T-helper 17 cell (primary cell): ENCODE measurements around the gene OR2T8. TPM values are rescaled to one million over a fixed set of nuclear protein-coding genes. Genes with fewer than 3 reads are reported as not detected.

Experiments used
- ATAC-seq: fragments of 150-1000 bp; cut with Tn5 transposase; 2 replicates; pipeline ENCODE4 v1.10.0; 2021; ENCODE audit warnings: mild to moderate bottlenecking, moderate library complexity
- DNase-seq, 3 donors: peaks; one replicate each; pipeline versions ENCODE4 v3.0.0 to v3.0.0-alpha.2; 2020 to 2021
- H3K9me3 ChIP-seq: one replicate; pipeline ENCODE4 v1.7.0; 2013; ENCODE audit warnings: low read length, mild to moderate bottlenecking; ENCODE audit not compliant: control insufficient read depth, poor library complexity, severe bottlenecking
- H3K27ac Mint-ChIP-seq: one replicate; pipeline ENCODE4 v1.8.0; 2022; ENCODE audit warnings: mild to moderate bottlenecking, moderate library complexity, mixed read lengths
- H3K27me3 Mint-ChIP-seq: one replicate; pipeline ENCODE4 v1.8.0; 2022; ENCODE audit warnings: mixed read lengths
- H3K36me3 Mint-ChIP-seq: one replicate; pipeline ENCODE4 v1.8.0; 2022; ENCODE audit warnings: low read depth, mixed read lengths
- H3K4me1 Mint-ChIP-seq: one replicate; pipeline ENCODE4 v1.8.0; 2022; ENCODE audit warnings: mild to moderate bottlenecking, mixed read lengths
- H3K4me3 Mint-ChIP-seq: one replicate; pipeline ENCODE4 v1.8.0; 2022; ENCODE audit warnings: mild to moderate bottlenecking, moderate library complexity, mixed read lengths
- total RNA-seq, 4 donors: library from RNA in 2 of 4; stranded (reverse) in 2 of 4; gene quantifications; one replicate each; pipeline ENCODE4 v1.2.3 and lab custom pipeline; 2022 to 2026

The OR2T8 gene, protein sequence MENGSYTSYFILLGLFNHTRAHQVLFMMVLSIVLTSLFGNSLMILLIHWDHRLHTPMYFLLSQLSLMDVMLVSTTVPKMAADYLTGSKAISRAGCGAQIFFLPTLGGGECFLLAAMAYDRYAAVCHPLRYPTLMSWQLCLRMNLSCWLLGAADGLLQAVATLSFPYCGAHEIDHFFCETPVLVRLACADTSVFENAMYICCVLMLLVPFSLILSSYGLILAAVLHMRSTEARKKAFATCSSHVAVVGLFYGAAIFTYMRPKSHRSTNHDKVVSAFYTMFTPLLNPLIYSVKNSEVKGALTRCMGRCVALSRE
- total RNA-seq, result under 1 TPM in 1 of 2 donors, not detected in 1; 0.30 TPM
- total RNA-seq (lab: John Stamatoyannopoulos, UW), result 0 reads per million in 2 donors

DNA sequence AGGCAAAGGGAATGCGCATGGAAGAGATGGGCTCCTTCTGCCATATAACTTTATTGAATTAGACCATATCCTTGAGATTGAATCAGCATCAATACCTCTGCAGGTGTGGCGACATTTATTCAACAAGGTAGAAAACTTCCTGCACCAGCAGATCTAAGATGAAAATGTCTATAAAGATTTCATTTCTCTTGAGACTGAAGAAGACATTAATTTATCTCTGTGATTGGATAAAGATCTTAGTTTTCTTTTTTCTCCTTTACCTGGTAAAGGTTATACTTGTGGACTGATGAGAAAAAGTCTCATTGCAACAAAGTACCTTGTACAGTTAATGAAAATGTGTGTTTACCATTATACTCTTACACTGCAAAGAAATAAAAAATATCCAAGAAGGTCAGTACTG is at the start of gene OR2T8:
TSS of gene OR2T8 (plus strand) at position 301 of the 400 bp plus-strand sequence. CDS start 766 bp downstream, outside the sequence.
- H3K9me3 ChIP-seq, result no peaks in the 10 kb centered on the region
- peaks cover 23% of the 10 kb centered on the region for H3K27me3 Mint-ChIP-seq
- H3K27ac Mint-ChIP-seq, result no peak within 1 kb of the TSS
- ATAC-seq (no peak), DNase-seq (no peak)
- peaks cover 3% of the 10 kb centered on the region for H3K36me3 Mint-ChIP-seq
- H3K4me3 Mint-ChIP-seq, result no peak within 1 kb of the TSS
- no peaks in the 10 kb centered on the region for H3K4me1 Mint-ChIP-seq

DNA sequence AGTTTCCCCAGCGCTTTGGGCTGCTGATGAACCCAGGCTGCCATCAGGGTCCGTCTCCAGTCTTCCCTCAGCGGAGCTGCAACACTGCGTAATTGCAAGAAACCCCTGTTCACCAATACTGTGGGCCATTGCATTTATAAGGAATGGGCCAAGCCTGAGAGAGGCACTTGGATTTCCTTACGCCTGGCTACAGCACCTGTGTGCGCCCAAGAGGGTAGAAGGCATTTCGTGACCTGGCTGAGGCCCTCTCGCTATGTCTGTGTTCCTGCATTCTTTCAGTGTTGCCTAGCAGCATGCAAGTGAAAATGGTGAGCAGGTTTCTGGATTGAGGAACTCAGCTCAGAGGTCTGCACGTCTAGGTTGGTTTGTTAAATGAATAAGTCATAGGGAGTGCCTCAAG is 36.7 kb upstream of the OR2T8 start:
- peaks cover 3% of the 10 kb centered on the region for H3K27me3 Mint-ChIP-seq

DNA sequence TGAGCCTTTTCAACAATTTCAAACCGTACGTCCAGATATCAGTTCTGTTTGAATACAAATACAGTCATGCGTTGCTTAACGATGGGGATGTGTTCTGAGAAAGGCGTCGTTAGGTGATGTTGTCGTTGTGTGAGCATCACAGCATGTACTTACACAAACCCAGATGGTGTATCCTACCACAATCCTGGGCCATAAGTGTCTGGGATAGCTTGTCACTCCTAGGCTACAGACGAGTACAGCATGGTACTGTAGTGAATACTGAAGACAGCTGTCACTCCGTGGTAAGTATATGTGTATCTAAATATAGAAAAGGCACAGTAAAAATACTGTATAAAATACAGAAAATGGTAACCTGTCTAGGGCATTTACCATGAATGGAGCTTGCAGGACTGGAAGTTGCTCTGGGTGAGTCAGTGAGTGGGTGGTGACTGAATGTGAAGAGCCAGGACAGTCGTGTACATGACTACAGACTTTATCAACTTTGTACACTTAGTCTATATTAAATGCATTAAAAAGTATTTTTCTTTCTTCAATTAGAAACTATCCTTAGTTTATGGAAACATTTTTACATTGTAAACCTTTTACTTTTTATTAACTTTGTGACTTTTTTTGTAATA is 35.1 kb upstream of the OR2T8 start:
- no peaks in the 10 kb centered on the region for H3K4me1 Mint-ChIP-seq
- no peak overlapping the region for H3K27ac Mint-ChIP-seq
- no peak for ATAC-seq
- no peak overlapping the region for H3K4me3 Mint-ChIP-seq
- H3K36me3 Mint-ChIP-seq, result no peaks in the 10 kb centered on the region
- DNase-seq, result no peak
- no peaks in the 10 kb centered on the region for H3K27me3 Mint-ChIP-seq
- no peaks in the 10 kb centered on the region for H3K9me3 ChIP-seq

More for the DNA sequence above, 36.7 kb upstream of the OR2T8 start:
- Mint-ChIP-seq H3K36me3 (no peaks in the 10 kb centered on the region), H3K27ac (no peak overlapping the region), H3K4me3 (no peak overlapping the region), H3K4me1 (no peaks in the 10 kb centered on the region)
- DNase-seq, result no peak
- no peak for ATAC-seq
- H3K9me3 ChIP-seq, result no peaks in the 10 kb centered on the region

DNA sequence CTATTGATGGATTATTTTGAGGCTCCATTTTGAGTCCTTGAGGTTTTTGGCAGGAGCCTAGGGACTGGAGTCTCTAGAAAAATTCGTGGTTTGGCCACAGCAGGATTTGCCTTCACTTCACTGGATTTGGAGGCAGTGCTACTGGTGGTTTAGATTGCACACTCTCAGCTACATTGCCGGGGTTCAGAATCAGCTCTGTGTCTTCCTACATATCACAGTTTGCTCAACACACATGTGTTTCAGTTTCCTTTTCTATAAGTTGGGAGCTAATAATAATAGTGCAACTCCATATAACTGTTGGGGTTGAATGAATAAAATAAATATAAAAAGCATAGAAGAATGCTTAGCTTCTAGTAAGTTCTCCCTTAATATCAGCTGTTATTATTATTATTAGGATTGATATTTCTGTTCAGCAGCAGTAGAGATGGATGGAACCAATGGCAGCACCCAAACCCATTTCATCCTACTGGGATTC is 24.9 kb upstream of the OR2T8 start, which contains the start of gene OR2W3:
TSS of gene OR2W3 (plus strand) at position 425 of the 475 bp plus-strand sequence. CDS start at position 425, 0 bp downstream.
- DNase-seq (no peak), ATAC-seq (no peak)
- no peaks in the 10 kb centered on the region for H3K9me3 ChIP-seq
- H3K27ac Mint-ChIP-seq, result no peak within 1 kb of the TSS
- no peak within 1 kb of the TSS for H3K4me3 Mint-ChIP-seq
- H3K36me3 Mint-ChIP-seq, result no peaks in the 10 kb centered on the region
- H3K27me3 Mint-ChIP-seq, result peaks cover 16% of the 10 kb centered on the region
- no peaks in the 10 kb centered on the region for H3K4me1 Mint-ChIP-seq

DNA sequence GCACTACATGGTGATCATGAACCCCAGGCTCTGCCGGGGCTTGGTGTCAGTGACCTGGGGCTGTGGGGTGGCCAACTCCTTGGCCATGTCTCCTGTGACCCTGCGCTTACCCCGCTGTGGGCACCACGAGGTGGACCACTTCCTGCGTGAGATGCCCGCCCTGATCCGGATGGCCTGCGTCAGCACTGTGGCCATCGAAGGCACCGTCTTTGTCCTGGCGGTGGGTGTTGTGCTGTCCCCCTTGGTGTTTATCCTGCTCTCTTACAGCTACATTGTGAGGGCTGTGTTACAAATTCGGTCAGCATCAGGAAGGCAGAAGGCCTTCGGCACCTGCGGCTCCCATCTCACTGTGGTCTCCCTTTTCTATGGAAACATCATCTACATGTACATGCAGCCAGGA is 24.1 kb upstream of the OR2T8 start:
- Mint-ChIP-seq H3K36me3 (no peaks in the 10 kb centered on the region), H3K27me3 (peaks cover 16% of the 10 kb centered on the region), H3K4me3 (no peak overlapping the region), H3K27ac (no peak overlapping the region), H3K4me1 (no peaks in the 10 kb centered on the region)
- H3K9me3 ChIP-seq, result no peaks in the 10 kb centered on the region
- no peak for ATAC-seq
- no peak for DNase-seq

DNA sequence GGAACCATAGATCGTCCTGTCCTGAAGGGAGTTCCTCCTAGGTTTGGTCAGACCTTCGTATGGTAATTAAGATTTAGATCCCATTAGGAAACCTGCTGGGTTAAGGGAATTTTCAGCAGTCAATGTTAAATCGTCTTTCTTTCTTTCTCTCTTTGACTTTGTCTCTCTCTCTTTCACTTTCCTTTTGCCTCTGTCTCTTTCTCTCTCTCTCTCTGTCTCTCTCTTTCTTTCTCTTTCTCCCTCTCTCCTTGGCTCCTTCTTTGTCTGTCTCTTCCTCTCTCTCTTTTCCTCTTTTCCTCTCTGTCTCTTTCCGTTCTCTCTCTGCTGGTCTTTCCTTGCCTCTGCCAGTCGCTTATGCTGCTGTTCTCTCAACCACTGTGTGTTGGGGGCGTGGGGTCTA is 15.9 kb upstream of the OR2T8 start:
- H3K9me3 ChIP-seq, result no peaks in the 10 kb centered on the region
- no peaks in the 10 kb centered on the region for H3K36me3 Mint-ChIP-seq
- DNase-seq (no peak), ATAC-seq (no peak)
- H3K4me3 Mint-ChIP-seq, result no peak overlapping the region
- H3K27ac Mint-ChIP-seq, result no peak overlapping the region
- no peaks in the 10 kb centered on the region for H3K27me3 Mint-ChIP-seq
- peaks cover 8% of the 10 kb centered on the region for H3K4me1 Mint-ChIP-seq

DNA sequence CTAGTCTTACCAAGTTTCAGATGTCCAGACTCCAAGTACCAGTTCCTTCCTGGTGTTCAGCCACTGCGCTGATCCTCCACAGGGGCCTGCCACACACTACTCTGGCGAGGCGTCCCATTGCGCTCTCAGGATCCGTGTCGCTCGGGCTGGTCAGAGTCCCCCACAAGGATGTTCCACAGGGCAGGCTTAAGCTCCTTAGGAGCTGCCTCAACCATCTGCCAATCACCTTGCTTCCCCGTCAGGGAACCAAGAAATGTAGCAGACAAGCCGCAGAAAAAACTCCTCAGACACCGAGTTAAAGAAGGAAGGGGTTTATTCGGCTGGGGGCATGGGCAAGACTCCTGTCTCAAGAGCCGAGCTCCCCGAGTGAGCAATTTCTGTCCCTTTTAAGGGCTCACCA is 14.9 kb upstream of the OR2T8 start:
- Mint-ChIP-seq H3K27ac (no peak overlapping the region), H3K4me1 (peaks cover 8% of the 10 kb centered on the region), H3K27me3 (no peaks in the 10 kb centered on the region), H3K4me3 (no peak overlapping the region), H3K36me3 (no peaks in the 10 kb centered on the region)
- ATAC-seq (no peak), DNase-seq (no peak)
- H3K9me3 ChIP-seq, result no peaks in the 10 kb centered on the region

DNA sequence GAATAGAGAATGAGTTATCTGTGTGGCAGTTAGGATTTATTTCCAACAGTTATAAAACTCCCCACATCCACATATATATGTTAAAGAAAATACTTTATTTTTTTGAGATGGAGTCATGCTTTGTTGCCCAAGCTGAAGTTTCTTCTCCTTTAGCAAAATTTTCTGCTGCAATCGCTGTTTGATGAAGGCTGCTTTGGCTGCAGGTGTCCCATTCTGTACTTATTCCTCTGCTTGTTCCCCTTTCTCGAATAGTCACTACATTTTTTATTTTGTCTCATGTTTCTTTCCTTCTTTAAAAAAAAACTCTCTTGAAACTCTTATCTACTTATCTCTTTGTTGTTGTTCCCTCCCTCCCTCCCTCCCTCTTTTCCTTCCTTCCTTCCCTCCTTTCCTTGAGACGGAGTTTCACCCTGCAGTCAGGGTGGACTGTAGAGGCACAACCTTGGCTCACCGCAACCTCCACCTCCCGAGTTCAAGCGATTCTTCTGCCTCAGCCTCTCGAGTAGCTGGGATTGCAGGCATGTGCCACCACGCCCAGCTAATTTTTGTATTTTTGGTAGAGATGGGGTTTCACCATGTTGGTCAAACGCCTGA is 14.0 kb upstream of the OR2T8 start:
- ATAC-seq (peak; percentile 25), DNase-seq (no peak)
- no peaks in the 10 kb centered on the region for H3K9me3 ChIP-seq
- no peaks in the 10 kb centered on the region for H3K36me3 Mint-ChIP-seq
- peaks cover 8% of the 10 kb centered on the region for H3K4me1 Mint-ChIP-seq
- peak overlapping the region; percentile 92 for H3K27ac Mint-ChIP-seq
- H3K27me3 Mint-ChIP-seq, result no peaks in the 10 kb centered on the region
- H3K4me3 Mint-ChIP-seq, result peak overlapping the region; percentile 90

DNA sequence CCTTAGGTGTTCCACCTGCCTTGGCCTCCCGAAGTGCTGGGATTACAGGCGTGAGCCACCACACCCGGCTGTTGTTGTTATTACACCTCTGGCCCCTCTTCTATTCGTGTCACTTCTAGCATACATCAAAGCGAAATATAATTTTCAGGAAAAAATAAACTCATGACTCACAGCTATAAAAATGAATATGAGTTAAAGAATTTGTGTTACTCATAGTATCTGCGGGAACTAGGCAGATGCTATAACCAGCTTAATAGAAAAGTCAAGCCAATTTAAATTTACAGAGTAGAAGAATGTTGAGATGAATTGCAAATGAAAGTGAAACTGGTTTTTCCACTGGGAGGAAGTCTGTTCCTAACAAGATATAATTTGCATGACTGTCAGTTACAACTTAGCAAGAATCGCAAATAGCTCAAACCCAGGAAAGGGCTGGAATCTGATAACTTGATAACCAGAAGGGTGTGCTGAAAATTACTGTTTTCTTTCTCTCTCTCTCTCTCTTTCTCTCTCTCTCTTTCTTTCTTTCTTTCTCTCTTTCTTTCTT is 13.5 kb upstream of the OR2T8 start:
- no peak for DNase-seq

DNA sequence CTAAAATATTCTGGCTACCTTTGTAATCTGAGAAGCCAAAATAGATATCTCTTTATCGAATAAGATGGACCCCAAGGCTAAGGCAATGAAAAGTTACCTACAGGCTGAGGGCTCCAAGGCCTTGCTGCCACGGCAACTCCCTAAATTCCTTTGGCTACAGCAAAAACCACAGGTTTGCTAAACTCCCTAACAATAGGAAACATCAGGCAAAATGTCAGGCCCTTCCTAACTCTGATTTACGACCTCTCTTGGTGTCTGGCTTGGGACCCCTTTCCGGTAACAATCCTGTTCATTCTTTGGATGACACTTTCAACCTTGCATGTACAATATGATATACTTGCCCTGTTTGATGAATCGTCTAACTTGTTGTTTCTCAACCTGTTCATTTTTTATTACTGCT is 11.3 kb upstream of the OR2T8 start:
- no peak for DNase-seq
- H3K9me3 ChIP-seq, result no peaks in the 10 kb centered on the region
- Mint-ChIP-seq H3K27me3 (no peaks in the 10 kb centered on the region), H3K4me3 (no peak overlapping the region), H3K36me3 (no peaks in the 10 kb centered on the region), H3K4me1 (peaks cover 8% of the 10 kb centered on the region), H3K27ac (no peak overlapping the region)
- no peak for ATAC-seq

More for the DNA sequence above, 13.5 kb upstream of the OR2T8 start:
- Mint-ChIP-seq H3K4me1 (peaks cover 8% of the 10 kb centered on the region), H3K4me3 (peak overlapping the region; percentile 90), H3K27ac (peak overlapping the region; percentile 92), H3K36me3 (no peaks in the 10 kb centered on the region), H3K27me3 (no peaks in the 10 kb centered on the region)
- ATAC-seq, result peak; percentile 50
- H3K9me3 ChIP-seq, result no peaks in the 10 kb centered on the region

DNA sequence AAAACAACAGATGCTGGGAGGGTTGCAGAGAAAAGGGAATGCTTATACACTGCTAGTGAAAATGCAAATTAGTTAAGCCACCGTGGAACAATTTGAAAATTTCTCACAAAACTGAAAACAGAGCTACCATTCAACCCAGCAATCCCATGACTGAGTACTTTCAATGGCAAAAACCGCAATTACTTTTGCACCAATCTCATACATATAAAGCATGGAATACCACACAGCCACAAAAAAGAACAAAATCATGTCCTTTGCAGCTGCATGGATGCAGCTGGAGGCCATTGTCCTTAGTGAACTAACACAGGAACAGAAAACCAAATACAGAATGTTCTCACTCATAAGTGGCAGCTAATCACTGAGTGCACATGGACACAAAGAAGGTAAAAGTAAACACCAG is 6.3 kb upstream of the OR2T8 start:
- Mint-ChIP-seq H3K27ac (no peak overlapping the region), H3K4me3 (no peak overlapping the region), H3K36me3 (no peaks in the 10 kb centered on the region), H3K4me1 (no peaks in the 10 kb centered on the region), H3K27me3 (peaks cover 24% of the 10 kb centered on the region)
- no peak for DNase-seq
- ATAC-seq, result no peak
- no peaks in the 10 kb centered on the region for H3K9me3 ChIP-seq

DNA sequence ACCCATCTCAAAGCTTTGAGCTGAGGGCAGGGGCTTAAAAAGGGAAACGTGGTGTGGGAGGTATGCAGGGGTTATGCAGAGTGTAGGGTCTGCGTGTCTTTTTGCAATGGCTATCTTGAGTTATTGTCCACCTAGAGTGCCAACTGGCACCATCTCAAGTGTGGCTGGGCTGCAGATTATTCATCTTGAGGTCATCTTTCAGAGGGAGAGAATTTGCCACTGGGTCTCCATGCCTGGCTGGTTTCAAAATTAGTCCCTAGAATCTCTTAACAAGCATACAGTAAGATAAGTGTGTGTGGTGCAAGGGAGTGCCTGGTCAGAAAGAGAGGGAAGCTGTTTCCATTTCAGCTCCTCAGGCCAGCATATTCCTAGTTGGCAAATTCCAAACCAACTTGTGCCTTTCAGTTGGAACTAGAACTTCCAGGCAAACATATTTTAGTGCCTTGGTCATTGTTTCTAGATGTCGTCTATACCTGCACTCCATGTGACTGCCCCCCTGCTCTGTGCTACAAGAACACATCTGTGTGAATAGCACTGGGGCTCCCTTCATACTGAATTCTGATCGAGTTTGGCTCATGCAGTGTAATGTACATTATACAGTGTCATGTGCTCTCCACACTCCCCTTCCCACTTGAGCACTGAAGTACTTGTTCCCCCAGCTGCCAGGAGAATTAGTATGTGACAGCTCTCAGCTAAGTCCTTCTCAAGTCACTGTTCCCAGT is 5.0 kb upstream of the OR2T8 start:
- Mint-ChIP-seq H3K4me1 (no peaks in the 10 kb centered on the region), H3K27ac (peak overlapping the region; percentile 56), H3K27me3 (peaks cover 24% of the 10 kb centered on the region), H3K4me3 (no peak overlapping the region), H3K36me3 (no peaks in the 10 kb centered on the region)
- no peak for ATAC-seq
- no peaks in the 10 kb centered on the region for H3K9me3 ChIP-seq
- DNase-seq, result no peak

DNA sequence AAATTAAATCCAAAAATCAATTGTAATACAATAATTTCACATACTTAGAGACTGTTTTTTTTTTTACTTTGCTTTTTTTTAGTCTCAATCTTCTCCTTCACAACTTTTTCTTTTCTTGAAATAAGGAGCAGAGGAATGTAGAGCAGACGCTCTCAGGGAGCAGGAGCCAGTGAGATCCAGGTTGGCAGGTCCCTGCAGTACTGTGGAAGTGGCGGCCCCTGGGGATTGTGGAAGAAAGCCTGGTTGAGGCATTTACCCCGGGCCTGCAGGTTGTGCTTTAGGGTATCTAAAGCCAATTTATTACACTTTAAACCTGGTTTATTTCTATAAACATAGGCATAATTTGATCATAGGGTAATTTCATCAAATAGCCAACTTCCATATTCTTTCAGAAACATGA is 3.9 kb downstream of the OR2T8 start:
- ATAC-seq (no peak), DNase-seq (no peak)
- Mint-ChIP-seq H3K4me3 (no peak overlapping the region), H3K4me1 (no peaks in the 10 kb centered on the region), H3K27ac (no peak overlapping the region), H3K27me3 (peaks cover 12% of the 10 kb centered on the region), H3K36me3 (peaks cover 3% of the 10 kb centered on the region)
- no peaks in the 10 kb centered on the region for H3K9me3 ChIP-seq
